ENCODE data around the gene XPO5.

XPO5 gene

DNA sequence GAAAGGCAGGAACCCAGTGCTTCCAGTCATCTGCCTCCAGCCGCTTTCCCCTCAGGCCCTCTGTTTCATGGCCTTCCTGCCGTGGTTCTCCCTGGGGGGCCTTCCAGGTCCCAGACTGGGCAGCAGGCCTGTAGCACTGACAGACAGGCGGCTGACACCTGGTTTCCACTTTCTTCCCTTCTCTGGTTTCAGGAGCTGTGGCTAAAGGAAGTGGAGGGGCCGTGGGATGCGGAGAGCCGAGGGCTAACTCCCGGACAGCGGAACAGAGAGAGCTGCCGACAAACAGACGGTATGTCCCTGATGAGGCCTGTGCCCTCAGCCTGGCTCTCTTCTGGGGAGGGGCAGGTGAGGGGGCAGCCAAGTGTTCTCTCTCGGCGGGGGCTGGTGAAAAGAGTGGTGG is 78.1 kb downstream of the XPO5 start:
- no peak for DNase-seq (ENCODE audit: low read depth)

DNA sequence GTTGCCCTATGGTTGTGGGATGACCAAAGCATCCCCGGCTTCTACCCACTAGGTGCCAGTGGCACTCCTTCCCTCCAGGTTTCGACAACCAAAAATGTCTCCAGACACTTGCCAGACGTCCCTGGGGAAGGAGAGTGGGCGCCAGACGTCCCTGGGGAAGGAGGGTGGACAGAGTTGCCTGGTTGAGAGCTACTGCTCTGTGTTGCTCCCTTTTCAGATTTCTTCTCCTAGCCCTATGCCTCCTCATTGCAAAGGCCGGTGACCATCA is 78.8 kb downstream of the XPO5 start:
- no peak for DNase-seq (ENCODE audit: low read depth)

DNA sequence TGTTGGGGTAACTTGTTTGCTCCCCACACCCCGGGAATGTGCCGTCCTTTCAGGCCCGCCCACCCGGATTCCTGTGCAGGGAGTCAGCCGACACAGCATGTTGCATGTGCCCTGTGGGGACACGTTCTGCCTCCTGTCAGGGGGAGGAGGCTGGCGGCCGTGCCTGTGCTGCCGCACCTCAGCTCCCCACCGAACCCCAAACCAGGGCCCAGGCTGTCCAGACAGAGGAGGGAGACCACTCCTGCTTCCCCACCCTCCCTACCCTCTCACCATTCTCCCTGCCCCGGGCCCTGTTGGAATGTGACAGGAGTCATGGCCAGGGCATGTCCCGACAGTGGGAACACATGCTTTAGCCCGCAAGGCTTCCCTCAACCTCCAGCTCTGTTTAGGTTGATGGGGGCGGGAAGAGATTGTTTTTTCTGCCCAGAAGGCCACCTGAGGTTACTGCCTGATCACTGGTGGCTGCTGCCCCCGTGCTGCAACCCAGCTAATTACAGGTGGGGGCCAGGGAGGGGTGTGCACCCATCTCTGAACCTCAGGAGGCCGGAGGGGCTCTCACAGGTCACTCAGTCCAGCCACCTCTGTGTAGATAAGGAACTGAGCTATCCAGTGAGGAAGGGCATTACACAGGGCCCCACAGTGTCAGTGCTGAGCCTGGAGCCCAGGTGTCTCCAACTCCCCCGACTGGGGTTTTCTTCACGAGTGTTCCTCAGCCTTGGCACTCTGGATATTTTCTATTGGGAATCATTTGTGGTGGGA is 79.3 kb downstream of the XPO5 start:
- no peak for DNase-seq (ENCODE audit: low read depth)

DNA sequence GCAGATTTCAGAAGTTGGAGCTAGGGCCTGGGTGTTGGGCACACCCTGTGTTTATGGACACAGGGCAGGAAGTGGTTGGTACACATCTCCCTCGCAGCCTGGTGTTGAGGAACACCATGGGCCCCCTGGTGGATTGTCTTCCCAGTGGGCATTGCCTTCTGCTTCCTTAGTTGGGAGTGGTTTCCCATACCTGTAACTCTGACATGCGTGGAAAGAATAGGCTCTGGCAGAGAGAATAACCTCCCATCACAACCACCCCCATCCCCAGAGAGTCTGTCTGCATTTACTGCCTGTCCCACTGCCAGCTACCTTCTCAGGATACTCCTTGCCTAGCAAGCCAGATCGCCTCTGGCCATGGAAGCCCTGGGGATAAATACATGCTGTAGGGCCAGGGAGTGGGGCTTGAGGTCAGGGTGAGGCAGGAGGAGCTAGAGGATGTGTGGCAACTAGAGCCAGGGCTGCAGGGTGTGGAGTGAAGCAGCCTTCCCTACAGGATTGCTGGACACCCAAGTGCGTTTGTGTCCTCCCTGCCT is 80.4 kb downstream of the XPO5 start:
- no peak for DNase-seq (ENCODE audit: low read depth)

DNA sequence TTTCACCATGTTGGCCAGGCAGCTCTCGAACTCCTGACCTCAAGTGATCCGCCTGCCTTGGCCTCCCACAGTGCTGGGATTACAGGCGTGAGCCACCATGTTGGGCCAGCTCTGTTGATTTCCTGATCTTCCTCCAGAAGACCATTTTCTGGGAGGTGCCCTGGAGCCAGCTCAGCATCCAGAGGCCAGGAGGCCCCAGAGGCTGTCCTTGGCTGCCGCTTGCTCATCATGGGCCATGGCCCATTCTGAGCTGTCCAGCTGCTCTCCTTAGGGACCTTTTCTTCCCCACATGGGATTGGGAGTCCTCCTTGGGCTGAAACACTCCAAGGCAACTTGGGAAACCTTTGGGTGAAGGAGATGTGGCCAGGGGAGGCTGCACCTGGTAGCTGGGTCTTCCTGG is 81.1 kb downstream of the XPO5 start:
- no peak for DNase-seq (ENCODE audit: low read depth)

DNA sequence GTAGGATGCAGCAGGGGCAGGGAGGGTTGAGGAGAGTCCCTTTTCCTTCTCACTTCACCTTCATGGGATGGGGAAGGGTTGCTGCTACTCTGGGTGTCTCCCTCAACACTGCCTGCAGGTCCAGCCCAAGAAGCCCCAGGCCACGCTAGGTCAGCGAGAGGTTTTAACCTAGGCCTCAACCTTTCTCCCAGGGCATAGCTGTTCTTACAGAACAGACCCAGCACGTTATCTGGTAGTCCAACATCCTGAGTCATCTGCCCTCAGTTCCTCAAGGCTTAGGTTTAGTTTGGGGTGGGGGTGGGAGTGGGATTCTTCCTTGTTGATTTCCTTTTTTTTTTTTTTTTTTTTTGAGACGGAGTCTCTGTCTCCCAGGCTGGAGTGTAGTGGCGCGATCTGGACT is 81.5 kb downstream of the XPO5 start:
- no peak for DNase-seq (ENCODE audit: low read depth)

DNA sequence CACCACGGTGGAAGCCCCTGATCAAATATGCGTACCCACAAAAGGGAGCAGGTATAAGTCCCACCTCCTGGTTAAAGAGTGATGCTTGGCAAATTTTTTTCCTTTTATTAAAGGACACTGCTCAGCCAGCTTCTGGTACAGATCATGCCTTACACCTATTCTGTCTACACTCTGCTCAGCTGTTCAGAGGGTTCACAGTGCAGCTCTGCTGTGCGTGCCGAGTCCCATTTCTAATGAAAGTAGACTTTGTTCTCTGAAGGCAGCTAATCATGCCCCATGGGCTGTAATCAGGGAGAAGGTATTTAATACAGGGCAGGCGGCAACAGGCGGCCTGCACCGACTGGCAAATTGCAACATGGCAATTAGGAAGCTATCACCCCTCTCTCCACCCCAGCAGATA is 82.0 kb downstream of the XPO5 start:
- DNase-seq (ENCODE audit: low read depth), result no peak

DNA sequence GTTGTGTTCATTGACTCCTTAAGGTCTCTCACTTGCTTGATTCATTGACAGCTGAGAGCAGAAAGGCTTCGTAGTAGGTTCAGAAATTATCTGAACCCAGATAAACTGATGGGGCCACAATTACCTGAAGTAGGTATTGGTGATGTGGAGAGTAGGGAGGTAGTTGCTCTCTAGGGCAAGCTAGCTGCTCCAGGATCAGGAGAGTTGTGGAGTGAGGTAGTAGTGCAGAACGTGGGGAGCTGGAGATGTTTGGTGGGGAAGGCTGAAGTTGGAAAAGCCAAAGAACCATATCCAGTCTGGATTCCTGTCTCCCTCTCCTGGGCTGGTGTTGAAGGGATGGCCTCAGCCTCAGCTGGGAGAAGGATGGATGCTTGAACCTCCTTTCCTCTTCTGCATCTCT is 82.6 kb downstream of the XPO5 start:
- DNase-seq (ENCODE audit: low read depth), result no peak

DNA sequence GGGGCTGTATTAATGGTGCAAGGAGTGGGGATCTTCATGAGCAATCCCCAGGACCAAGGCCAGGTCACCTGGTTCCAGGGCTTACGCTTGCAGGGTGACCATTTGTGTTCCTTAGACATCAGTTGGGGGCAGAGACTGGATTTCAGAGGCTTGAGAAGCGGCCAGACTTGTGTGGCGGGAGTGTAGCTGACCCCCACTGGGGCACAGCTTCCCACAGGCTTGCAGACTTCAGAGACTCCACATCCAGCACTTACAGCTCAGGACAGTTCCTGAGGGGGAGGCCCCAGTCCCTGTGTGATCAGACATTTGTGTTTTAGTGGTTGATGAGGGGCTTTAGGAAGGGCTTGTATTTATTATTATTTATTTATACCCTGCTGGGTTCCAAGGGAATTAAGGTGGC is 83.2 kb downstream of the XPO5 start:
- no peak for DNase-seq (ENCODE audit: low read depth)

DNA sequence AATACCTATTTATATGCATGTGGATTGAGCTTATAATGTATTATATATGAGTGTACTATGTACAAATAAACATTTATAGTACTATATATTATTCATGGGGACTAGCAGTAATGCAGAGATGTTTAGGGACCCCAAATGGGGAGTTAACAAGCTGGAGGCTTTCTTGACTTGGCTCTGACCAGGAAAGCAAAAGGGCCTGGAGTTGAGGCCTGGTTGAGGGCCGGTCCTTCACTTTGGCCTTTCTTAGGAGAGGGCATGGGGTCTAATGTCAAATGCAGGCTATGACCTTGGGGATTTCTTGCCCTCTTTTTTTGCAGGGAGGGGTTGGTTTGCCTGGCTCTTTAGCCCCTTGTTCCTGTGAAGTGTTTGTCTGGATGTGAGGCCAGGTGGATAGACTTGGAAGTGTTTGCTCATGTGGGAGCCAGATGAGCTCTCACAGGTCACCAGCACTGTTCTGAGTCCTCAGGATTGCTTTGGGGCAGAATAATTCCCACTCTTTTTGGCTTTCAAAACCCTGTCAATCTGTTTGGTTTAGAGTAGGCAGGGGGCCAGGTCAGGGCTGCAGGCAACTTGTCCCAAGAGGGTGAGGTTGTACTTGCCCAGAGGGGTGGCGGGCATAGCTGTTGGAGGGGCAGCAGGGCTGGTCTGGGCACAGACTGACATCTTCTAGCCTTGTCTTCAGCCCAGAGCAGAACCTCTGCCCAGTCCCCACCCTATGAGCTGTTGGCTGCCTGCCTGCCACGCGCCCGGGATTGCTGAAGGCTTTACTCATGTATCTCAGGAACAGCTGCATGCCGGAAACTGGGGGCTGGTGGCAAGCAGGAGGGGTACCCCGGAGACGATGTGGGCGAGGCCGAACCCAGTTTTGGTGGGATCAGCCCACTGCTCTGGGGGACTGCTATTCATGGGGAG is 83.8 kb downstream of the XPO5 start:
- DNase-seq (ENCODE audit: low read depth), result no peak

DNA sequence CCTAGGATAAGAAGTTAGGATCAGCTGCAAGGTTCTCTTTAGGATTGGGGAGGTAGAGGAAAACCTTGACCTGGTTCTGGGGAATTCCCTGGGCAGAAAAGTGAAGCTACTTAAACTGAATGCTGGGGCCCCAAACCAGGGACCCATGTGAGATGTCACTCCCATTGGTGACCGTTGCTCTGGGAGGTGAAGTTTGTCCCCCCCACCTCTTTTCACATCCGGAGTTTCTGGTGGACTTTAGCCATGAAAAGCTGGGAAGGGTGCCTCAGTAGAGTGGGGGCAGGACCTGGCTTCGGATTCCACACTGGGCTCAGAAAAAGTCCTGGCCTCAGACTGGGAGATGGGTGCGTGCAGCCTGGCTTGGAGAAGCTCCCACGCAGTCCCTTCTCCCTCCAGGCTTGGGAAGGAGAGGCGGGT is 85.3 kb downstream of the XPO5 start:
- DNase-seq (ENCODE audit: low read depth), result no peak

DNA sequence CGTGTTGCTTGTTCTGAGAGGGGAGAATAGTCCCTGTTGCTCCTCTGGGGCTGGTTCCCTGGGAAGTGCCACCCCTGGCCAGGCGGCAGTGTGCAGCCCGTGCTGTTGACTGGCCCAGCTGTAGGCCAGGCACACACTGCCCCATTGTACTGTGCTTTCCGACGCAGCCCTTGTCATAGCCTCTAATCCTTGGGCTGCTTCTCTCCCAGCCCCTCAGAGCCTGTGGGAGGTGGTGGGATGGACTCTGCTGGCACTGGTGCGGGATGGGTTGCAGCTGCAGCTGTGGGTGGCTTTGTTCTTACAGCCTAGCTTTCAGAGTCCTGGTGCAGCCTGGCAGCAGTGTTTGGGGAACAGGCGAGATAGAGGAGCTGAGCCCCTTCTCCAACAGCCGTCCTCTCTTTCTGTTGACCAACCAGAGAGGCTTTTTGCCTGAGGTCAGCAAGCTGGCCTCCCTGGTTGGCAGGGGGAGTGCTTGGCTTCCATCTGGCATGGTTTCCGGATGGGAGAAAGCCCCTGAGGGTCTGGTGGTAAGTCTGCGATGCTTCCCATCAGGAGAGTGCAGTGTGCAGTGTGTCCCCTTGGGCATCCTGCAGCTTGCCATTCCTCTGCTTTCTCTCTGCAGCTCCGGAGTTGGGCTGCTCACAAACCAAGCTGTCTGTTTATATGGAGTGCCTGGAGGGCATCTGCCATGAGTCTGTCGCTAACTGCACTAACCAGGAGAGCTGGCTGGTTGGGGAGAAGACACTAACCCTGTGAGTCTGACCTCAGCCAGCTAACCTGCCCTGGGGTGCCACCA is 86.4 kb downstream of the XPO5 start:
- no peak for DNase-seq (ENCODE audit: low read depth)

DNA sequence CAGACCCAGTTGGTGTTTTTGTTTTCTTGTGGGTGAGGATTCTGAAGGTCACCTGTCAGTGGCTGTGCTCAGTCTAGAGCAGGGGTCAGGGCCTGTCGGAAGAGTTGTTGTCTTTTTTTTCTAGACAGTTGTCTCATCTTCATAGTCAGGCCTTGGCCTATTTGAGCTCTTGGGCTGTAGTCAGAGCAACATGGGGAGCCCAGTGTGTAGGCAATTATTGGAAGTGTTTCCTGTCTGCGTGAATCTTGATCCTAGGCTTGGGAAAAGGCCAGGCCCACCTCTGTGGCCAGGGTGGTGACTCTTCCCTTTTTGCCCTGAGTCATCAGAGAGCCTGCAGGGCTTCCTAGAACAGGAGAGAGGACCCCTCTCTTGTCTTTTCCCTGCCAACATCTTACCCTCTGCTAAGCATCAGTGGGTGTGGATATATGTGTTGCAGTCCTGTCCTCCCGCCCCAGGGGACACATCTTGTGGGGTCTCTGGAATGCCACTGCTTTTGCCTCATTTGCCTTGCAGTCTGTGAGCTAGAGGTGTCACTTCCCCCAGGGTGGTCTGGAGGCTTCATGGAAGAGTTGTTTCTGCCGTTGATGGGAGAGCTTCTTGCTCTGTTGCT is 87.1 kb downstream of the XPO5 start:
- DNase-seq (ENCODE audit: low read depth), result no peak

DNA sequence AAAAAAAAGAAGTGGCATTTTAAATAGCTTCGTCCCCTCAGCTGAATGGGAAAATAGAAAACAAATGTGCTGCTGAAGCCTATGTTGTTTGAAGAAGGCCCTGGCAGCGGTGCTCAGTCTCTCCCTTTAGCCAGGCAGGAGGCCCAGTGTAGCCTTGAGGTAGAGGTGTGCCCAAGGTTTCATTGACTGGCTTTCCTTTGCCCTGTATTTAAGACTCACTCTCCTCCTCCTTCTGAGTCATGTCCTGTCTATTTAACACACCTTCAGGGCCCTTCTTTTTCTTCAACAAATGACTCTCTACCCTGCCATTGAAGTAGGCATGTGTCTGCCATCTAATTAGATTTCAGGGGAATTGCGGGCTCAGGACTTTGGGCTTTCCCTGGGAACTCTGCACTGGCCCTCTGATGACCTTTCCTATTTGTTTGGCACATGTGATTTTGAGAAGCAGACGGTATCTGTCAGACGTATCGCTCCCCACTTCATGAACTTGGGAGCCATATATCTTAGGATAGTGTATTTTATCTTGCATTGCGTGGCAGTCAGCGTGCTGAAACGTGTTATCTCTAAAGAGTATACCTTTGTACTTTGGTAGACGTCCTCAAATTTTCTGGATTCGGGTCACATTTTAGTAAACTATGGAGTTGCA is 94.1 kb downstream of the XPO5 start:
- no peak for DNase-seq (ENCODE audit: low read depth)

DNA sequence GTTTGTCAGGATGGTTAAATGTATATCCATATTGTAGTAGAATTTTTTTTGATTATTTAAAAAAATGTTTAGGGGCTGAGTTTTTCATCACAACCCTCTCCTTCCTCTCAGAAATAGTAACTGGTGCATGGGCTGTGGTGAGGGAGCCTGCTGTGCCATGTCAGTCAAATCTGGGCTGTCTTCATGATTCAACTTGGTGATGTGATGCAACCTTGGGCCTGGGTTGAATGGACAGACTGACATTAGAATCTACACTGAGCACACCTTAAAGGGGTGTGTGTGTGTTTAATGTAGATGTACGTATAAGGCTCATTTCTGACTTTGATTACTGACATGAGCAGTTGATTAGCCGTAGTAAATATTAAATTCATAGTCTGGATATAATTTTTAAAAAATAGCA is 94.8 kb downstream of the XPO5 start:
- DNase-seq (ENCODE audit: low read depth), result no peak

DNA sequence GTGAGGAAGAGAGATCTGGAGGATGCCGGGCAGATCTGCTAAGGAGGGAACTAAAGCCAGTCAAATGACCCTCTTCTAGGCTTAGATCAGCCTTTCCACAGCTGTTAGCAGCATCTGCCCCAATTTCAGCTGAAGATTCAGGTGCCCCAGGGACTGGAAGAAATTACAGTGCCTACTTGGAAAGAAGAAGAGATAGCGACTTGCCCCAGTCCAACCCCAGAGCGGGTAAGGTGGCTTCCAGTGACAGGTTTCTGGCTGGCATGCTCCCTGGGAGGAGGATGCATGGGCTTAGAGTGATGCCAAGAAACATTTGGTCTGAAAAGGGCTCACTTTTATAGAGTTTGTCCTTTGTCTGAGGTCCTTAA is 97.8 kb downstream of the XPO5 start:
- DNase-seq (ENCODE audit: low read depth), result no peak

DNA sequence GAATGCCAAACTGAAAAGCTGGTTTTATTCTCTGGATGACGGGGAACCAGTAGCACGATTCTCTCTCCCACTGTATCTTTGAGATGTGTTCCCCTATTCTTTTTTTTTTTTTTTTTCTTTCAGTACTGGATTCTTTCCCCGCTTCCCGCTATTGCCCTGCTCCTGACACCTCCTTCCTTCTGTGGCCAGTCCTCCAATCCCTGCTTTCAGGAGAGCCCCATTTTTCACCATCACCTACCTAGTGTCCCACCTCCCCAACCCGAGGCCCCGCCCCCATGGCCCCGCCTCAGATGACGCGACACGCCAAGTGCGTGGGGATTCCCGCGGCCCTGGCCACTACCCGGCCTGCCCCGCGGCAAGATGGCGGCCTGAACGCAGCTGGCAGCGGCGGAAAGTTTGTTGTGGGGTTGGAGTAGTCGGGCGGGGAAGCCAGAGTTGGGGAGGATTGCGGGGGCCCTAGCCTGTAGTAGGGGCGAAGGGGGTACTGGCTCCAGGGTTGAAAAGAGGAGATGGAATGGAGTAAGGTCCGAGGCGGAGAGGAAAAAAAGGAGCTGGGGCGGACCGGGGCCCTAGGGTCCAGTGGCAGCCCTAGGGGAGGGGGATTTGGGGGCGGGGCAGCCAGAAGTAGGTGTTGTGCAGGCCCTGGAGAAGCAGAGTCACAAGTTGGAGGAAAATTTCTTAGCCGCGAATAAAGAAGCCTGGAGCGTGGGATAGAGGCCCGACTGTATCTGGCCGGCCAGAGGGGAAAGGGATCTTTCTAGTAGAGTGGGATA is 98.4 kb downstream of the XPO5 start, which contains the start of gene TJAP1:
Gene TJAP1, plus strand, starts transcription at position 336 of the 773 bp plus-strand sequence. CDS start 21,432 bp downstream, outside the sequence.
- DNase-seq (ENCODE audit: low read depth), result peak; percentile 98

DNA sequence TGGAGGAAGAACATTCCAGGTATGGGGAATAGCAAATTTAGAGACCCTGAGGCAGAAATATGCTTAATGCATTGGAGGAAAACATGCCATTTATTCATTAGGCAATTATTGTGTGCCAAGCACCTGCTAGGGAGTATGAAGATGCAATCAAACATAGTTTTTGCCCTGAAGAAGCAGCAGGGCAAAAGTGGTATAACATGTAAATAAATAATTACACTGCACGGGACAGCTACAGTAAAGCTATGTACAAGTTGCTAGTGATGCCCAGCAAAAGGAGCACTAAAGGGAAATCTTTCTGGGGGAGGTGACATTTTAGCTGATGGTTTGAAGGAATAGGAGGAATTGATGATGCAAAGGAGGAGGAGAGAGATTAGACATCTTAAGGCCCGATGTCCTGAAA is 99.1 kb downstream of the XPO5 start:
- no peak for DNase-seq (ENCODE audit: low read depth)

DNA sequence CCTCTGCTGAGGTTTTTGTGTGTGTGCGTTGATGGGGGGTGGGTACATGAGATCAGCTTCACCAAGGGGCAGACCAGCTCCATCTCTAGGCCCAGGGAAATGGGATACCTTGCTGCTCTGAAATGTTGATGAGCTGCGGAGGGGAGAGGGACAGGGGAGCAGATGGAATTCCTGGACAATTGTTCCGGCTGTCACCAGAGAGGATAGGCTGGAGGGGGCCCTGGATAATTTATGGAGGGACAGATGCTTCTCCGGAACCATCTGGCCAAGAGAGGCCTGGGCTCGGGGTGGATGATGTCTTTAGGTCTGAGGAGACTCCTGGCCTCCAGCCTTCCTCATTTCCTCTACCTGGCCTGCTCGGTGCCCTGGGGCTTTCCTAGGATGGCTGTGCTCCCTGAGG is 100.3 kb downstream of the XPO5 start:
- no peak for DNase-seq (ENCODE audit: low read depth)

DNA sequence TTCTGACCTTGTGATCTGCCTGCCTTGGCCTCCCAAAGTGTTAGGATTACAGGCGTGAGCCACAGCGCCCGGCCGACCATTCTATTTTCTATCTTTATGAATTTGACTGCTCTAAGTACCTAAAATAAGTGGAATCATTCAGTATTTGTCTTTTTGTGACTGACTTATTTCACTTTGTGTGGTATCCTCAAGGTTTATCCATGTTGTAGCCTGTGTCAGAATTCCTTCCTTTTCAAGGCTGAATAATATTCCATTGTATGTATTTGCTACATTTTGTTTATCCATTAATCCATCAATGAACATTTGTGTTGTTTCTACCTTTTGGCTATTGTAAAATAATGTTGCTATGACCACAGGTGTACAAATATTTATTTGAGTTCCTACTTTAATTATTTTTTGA is 103.3 kb downstream of the XPO5 start:
- no peak for DNase-seq (ENCODE audit: low read depth)

Data from activated T-cell treated with anti-CD3 and anti-CD28 coated beads for 1 hour (primary cell).